AG10803 (cell line): ENCODE data around the gene ATXN7L1.
A peak's percentile ranks its signal among the peaks of the same experiment; 100 is the strongest.

Experiments used
- DNase-seq: peaks from one replicate; pipeline ENCODE4 v3.0.0; 2010; ENCODE audit warnings: low read depth
- H3K4me3 ChIP-seq: 2 replicates; pipeline ENCODE4 v1.5.1; 2011; ENCODE audit warnings: mild to moderate bottlenecking, low read length, control low read depth
- CTCF ChIP-seq: conservative IDR thresholded peaks from 2 replicates; pipeline ENCODE4 v1.5.1; 2011; ENCODE audit warnings: mild to moderate bottlenecking, low read length, control low read depth, inconsistent platforms

Gene ATXN7L1

GRCh38 chr7:105680505-105681187 lies 195.8 kb downstream of the ATXN7L1 start:
- TF ChIP-seq CTCF = no peak
- no peak overlapping the region for H3K4me3 ChIP-seq
- DNase-seq = no peak

- peak; percentile 40 for DNase-seq
- H3K4me3 ChIP-seq = peak overlapping the region; percentile 31
- no peak for TF ChIP-seq CTCF
Observed at GRCh38 chr7:105678811-105679495, 197.4 kb downstream of the ATXN7L1 start.

GRCh38 chr7:105677817-105678573 lies 198.4 kb downstream of the ATXN7L1 start:
- H3K4me3 ChIP-seq = no peak overlapping the region
- DNase-seq = peak; percentile 22
- no peak for TF ChIP-seq CTCF

GRCh38 chr7:105677410-105677730 lies 199.0 kb downstream of the ATXN7L1 start:
- TF ChIP-seq CTCF = no peak
- no peak overlapping the region for H3K4me3 ChIP-seq
- DNase-seq = no peak

- DNase-seq = no peak
- no peak overlapping the region for H3K4me3 ChIP-seq
- no peak for TF ChIP-seq CTCF
Observed at GRCh38 chr7:105675934-105676371, 200.4 kb downstream of the ATXN7L1 start.

GRCh38 chr7:105674200-105674920 lies 202.0 kb downstream of the ATXN7L1 start:
- no peak for TF ChIP-seq CTCF
- DNase-seq = no peak
- H3K4me3 ChIP-seq = no peak overlapping the region
